GM20000 (cell line): Measurements from ENCODE around the gene PRR14L.
"Not testable (repeated sequence)": the region's sequence is repeated elsewhere in the genome, so short reads cannot be mapped to it uniquely, and the experiment has no call there.

ENCODE experiments used
- DNase-seq: peaks from one replicate; pipeline ENCODE4 v3.0.0; 2012; ENCODE audit warnings: low spot score
- CTCF ChIP-seq: IDR thresholded peaks from 2 replicates; pipeline ENCODE4 v1.5.1; 2012; ENCODE audit warnings: mild to moderate bottlenecking, control low read depth; ENCODE audit errors: extremely low read depth, missing control alignments

PRR14L gene

GRCh38 chr22:31748490-31748889 is 1.4 kb downstream of the PRR14L start:
- no peak for TF ChIP-seq CTCF
- DNase-seq = no peak

DNA sequence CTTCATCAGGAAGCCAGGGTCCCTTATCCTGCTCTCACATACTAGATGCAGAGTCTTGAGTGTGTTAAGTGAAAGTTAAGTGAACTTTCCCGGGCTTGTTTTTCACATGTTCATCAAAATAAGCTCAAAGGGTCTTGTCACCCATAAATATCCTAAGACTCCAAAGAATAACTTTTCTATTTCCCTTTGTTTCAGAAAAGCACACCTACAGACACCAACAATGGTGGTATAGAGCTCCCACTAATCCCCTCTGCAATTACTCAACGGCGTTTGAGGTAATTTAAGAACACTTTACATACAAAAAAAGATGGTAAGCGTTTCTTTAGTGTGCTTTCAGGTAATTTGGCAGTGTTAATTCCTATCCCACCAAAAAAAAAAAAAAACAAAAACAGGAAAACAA is 2.5 kb downstream of the PRR14L start:
- no peak for DNase-seq
- TF ChIP-seq CTCF = no peak

DNA sequence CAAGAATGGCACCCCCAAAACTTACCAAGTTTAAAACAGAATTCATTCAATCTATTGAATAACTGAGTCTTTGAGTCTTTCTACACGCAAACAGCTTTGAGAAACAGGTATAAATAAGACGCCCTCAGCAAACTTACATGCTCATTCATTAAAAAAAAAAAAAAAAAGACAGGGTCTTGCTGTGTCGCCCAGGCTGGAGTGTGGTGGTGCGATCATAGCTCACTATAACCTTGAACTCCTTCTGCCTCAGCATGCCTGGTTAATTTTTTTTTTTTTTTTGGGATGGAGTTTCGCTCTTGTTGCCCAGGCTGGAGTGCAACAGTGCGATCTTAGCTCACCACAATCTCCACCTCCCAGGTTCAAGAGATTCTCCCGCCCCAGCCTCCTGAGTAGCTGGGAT is 6.1 kb downstream of the PRR14L start:
- DNase-seq = no peak
- no peak for TF ChIP-seq CTCF

DNA sequence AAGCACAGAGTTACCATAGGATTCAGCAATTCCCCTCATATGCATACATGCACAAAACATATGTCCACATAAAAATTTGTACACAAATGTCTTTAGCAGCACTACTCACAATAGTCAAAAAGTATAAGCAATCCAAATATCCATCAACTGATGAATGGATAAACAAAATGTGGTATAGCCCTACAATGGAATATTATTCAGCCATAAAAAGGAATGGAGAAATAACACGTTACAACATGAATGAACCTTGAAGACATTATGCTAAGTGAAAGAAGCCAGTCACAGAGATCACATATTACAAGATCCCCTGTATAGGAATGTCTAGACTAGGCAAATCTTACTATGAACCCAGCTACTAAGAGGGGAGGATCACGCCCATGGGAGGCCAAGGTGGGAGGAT is 7.2 kb downstream of the PRR14L start:
- DNase-seq = no peak
- no peak for TF ChIP-seq CTCF

DNA sequence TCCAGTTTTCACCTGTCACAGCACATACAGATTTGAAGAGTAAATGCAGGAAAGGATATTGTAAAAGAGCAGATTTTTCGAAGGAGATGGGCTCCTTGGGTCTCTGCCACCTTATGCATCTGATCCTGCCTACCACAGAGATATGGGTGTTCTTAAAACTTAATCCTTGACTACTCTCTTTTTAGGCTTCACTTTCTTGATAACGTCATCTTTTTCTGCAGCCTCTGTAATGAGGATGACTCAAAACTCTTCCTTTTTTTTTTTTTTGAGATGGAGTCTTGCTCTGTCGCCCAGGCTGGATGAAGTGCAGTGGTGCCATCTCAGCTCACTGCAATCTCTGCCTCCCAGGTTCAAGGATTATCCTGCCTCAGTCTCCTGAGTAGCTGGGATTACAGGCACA is 7.8 kb downstream of the PRR14L start:
- TF ChIP-seq CTCF = no peak
- DNase-seq = no peak

DNA sequence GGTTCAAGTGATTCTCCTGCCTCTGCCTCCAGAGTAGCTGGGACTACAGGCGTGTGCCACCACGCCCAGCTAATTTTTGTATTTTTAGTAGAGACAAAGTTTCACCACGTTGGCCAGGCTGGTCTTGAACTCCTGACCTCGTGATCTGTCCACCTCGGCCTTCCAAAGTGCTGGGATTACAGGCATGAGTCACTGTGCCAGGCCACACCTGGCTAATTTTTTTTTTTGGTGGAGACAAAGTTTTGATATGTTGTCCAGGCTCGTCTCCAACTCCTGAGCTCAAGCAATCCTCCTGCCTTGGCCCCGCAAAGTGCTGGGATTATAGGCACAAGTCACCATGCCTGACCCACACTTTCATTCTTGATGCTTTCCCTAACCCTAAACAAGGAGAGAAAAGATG is 9.6 kb downstream of the PRR14L start:
- not testable (repeated sequence) for DNase-seq

GRCh38 chr22:31739795-31740201 is 10.1 kb downstream of the PRR14L start:
- DNase-seq = no peak
- no peak for TF ChIP-seq CTCF

- no peak for TF ChIP-seq CTCF
- DNase-seq = no peak
Measured at GRCh38 chr22:31738566-31738965, 11.4 kb downstream of the PRR14L start.
